WTC11 (cell line): Measurements from ENCODE around the gene GATAD2A. TPM values are rescaled to one million over a fixed set of nuclear protein-coding genes. Genes with fewer than 3 reads are reported as not detected.

Experiments used
- ATAC-seq: fragments of 200-7000 bp; cut with Tn5 transposase; 2 replicates; pipeline ENCODE4 v1.10.0; 2021; ENCODE audit warnings: mild to moderate bottlenecking, moderate library complexity
- CTCF ChIA-PET: fragments of 300-600 bp; sonication (Branson Sonifier 250); formaldehyde crosslinking; loops from one replicate; lab custom pipeline; 2021; ENCODE audit warnings: antibody characterized with exemption; lab: Charles Lee
- POLR2A ChIA-PET: fragments of 350-600 bp; sonication (Branson Sonifier 250); formaldehyde crosslinking; loops from one replicate; lab custom pipeline; 2021; ENCODE audit warnings: antibody characterized with exemption; lab: Charles Lee
- DNase-seq: peaks from one replicate; pipeline ENCODE4 v3.0.0; 2021; ENCODE audit warnings: low spot score
- H3K27ac Mint-ChIP-seq: 2 replicates; pipeline ENCODE4 v1.8.0; 2021; ENCODE audit warnings: mixed read lengths
- H3K27me3 Mint-ChIP-seq: 2 replicates; pipeline ENCODE4 v1.8.0; 2021; ENCODE audit warnings: low read depth, mild to moderate bottlenecking, moderate library complexity, mixed read lengths
- H3K36me3 Mint-ChIP-seq: 2 replicates; pipeline ENCODE4 v1.8.0; 2021; ENCODE audit warnings: mixed read lengths
- H3K4me1 Mint-ChIP-seq: 2 replicates; pipeline ENCODE4 v1.8.0; 2022; ENCODE audit warnings: mixed read lengths
- H3K4me3 Mint-ChIP-seq: 2 replicates; pipeline ENCODE4 v1.8.0; 2021; ENCODE audit warnings: mild to moderate bottlenecking, moderate library complexity, mixed read lengths
- H3K9me3 Mint-ChIP-seq: 2 replicates; pipeline ENCODE4 v1.8.0; 2021; ENCODE audit warnings: mixed read lengths
- AFF4 ChIP-seq: sonication (generic); formaldehyde crosslinking; IDR thresholded peaks from 2 replicates; pipeline ENCODE4 v1.8.1; 2023; ENCODE audit warnings: mild to moderate bottlenecking, missing genetic modification reagents, borderline replicate concordance
- ATF1 ChIP-seq: sonication (generic); formaldehyde crosslinking; IDR thresholded peaks from 2 replicates; pipeline ENCODE4 v1.8.1; 2023; ENCODE audit warnings: mild to moderate bottlenecking, moderate library complexity, missing genetic modification reagents
- CREB1 ChIP-seq: sonication (generic); formaldehyde crosslinking; IDR thresholded peaks from 2 replicates; pipeline ENCODE4 v1.8.0; 2023; ENCODE audit warnings: mild to moderate bottlenecking, missing genetic modification reagents
- CTCF ChIP-seq: fragments of 200-600 bp; IDR thresholded peaks from 2 replicates; pipeline ENCODE4 v1.8.0; 2022; ENCODE audit warnings: antibody characterized with exemption
- ELF4 ChIP-seq: sonication (generic); formaldehyde crosslinking; IDR thresholded peaks from 2 replicates; pipeline ENCODE4 v1.8.1; 2022; ENCODE audit warnings: low read depth, mild to moderate bottlenecking, moderate library complexity, missing genetic modification reagents
- FOXK1 ChIP-seq: sonication (generic); formaldehyde crosslinking; IDR thresholded peaks from 2 replicates; pipeline ENCODE4 v1.8.0; 2022; ENCODE audit warnings: mild to moderate bottlenecking, moderate library complexity, missing genetic modification reagents
- FOXP1 ChIP-seq: sonication (generic); formaldehyde crosslinking; IDR thresholded peaks from 2 replicates; pipeline ENCODE4 v1.8.0; 2022; ENCODE audit warnings: missing genetic modification reagents, mild to moderate bottlenecking, moderate library complexity, borderline replicate concordance
- FOXP4 ChIP-seq: sonication (generic); formaldehyde crosslinking; IDR thresholded peaks from 2 replicates; pipeline ENCODE4 v1.8.0; 2022; ENCODE audit warnings: mild to moderate bottlenecking, missing genetic modification reagents
- GABPB1 ChIP-seq: sonication (generic); formaldehyde crosslinking; IDR thresholded peaks from 2 replicates; pipeline ENCODE4 v1.8.1; 2023; ENCODE audit warnings: mild to moderate bottlenecking, missing genetic modification reagents
- GTF2I ChIP-seq: fragments of 250-450 bp; sonication (Bioruptor Pico); conservative IDR thresholded peaks from 2 replicates; pipeline ENCODE4 v1.4.0; 2021; ENCODE audit warnings: mild to moderate bottlenecking
- IRF1 ChIP-seq: sonication (generic); formaldehyde crosslinking; IDR thresholded peaks from 2 replicates; pipeline ENCODE4 v1.8.0; 2023; ENCODE audit warnings: missing genetic modification reagents
- KAT7 ChIP-seq: sonication (generic); formaldehyde crosslinking; IDR thresholded peaks from 2 replicates; pipeline ENCODE4 v1.8.1; 2023; ENCODE audit warnings: missing genetic modification reagents, mild to moderate bottlenecking, borderline replicate concordance
- MAX ChIP-seq: sonication (generic); formaldehyde crosslinking; IDR thresholded peaks from 2 replicates; pipeline ENCODE4 v1.8.0; 2022; ENCODE audit warnings: mild to moderate bottlenecking, missing genetic modification reagents
- MLX ChIP-seq: sonication (generic); formaldehyde crosslinking; IDR thresholded peaks from 2 replicates; pipeline ENCODE4 v1.8.1; 2023; ENCODE audit warnings: mild to moderate bottlenecking, missing genetic modification reagents, moderate library complexity
- RORB ChIP-seq: fragments of 250-450 bp; sonication (Bioruptor Pico); IDR thresholded peaks from 2 replicates; pipeline ENCODE4 v1.9.0; 2021; ENCODE audit warnings: mild to moderate bottlenecking
- STAT6 ChIP-seq: sonication (generic); formaldehyde crosslinking; conservative IDR thresholded peaks from 2 replicates; pipeline ENCODE4 v1.8.1; 2023; ENCODE audit warnings: mild to moderate bottlenecking, low read depth, missing genetic modification reagents, moderate library complexity
- TEAD4 ChIP-seq: sonication (generic); formaldehyde crosslinking; IDR thresholded peaks from 2 replicates; pipeline ENCODE4 v1.8.0; 2022; ENCODE audit warnings: mild to moderate bottlenecking, missing genetic modification reagents
- ZMAT4 ChIP-seq: fragments of 250-450 bp; sonication (Bioruptor Pico); IDR thresholded peaks from 2 replicates; pipeline ENCODE4 v1.9.0; 2021; ENCODE audit warnings: mild to moderate bottlenecking
- ZNF121 ChIP-seq: sonication (generic); formaldehyde crosslinking; IDR thresholded peaks from 2 replicates; pipeline ENCODE4 v1.8.0; 2023; ENCODE audit warnings: missing genetic modification reagents
- ZNF263 ChIP-seq: sonication (generic); formaldehyde crosslinking; IDR thresholded peaks from 2 replicates; pipeline ENCODE4 v1.8.1; 2022; ENCODE audit warnings: low read depth, mild to moderate bottlenecking, moderate library complexity, missing genetic modification reagents
- ZSCAN18 ChIP-seq: fragments of 250-450 bp; sonication (Bioruptor Pico); IDR thresholded peaks from 2 replicates; pipeline ENCODE4 v2.1.2; 2022; ENCODE audit warnings: mild to moderate bottlenecking, moderate library complexity
- total RNA-seq: library from RNA; stranded (reverse); gene quantifications from 3 replicates; pipeline ENCODE4 v1.2.3, GENCODE V29; 2021

GATAD2A gene
- total RNA-seq, 1 experiment from 2014 or later, result 209 TPM

- Mint-ChIP-seq H3K27me3 (no peaks in the 10 kb centered on the region), H3K4me3 (peak overlapping the region; percentile 8; the same call in 1 of the 2 replicates), H3K36me3 (no peaks in the 10 kb centered on the region), H3K9me3 (no peaks in the 10 kb centered on the region), H3K4me1 (peaks cover 15% of the 10 kb centered on the region), H3K27ac (peak overlapping the region; percentile 71)
- POLR2A ChIA-PET, result interaction anchor here (1.3 kb wide), 1 partner anchor 39 kb away, joined by 5 read pairs; the partner anchor contains the start of gene GATAD2A
- DNase-seq, result peak; percentile 85
- CTCF ChIA-PET, result interaction anchor here (0.5 to 3.6 kb wide), 33 partner anchors 8 to 193 kb away, joined by 3 to 84 read pairs (median 5); partner anchors contain the start of genes GATAD2A and YJEFN3
- peak; percentile 97 for ATAC-seq
- TF ChIP-seq ELF4 (CRISPR knock-in tag) (no peak), FOXK1 (peak; percentile 81), ATF1 (no peak), MLX (CRISPR knock-in tag) (0 out of 2 replicates have a peak, but pooled peaks have one; percentile 26), ZSCAN18 (no peak), CTCF (peak; percentile 83), GTF2I (CRISPR knock-in tag) (no peak), GABPB1 (CRISPR knock-in tag) (peak; percentile 86), RORB (no peak), KAT7 (CRISPR knock-in tag) (peak; percentile 51; the same call in 1 of the 2 replicates), MAX (CRISPR knock-in tag) (peak; percentile 63; the same call in 1 of the 2 replicates), CREB1 (CRISPR knock-in tag) (no peak), ZNF263 (CRISPR knock-in tag) (no peak), TEAD4 (CRISPR knock-in tag) (no peak), AFF4 (no peak), ZMAT4 (CRISPR knock-in tag) (no peak), FOXP1 (peak; percentile 61; the same call in 1 of the 2 replicates), FOXP4 (CRISPR knock-in tag) (no peak), ZNF121 (CRISPR knock-in tag) (no peak), STAT6 (CRISPR knock-in tag) (no peak), IRF1 (no peak)
Observed at GRCh38 chr19:19366434-19367396, 38.8 kb upstream of the GATAD2A start.
